Osteoblast (primary cell): ENCODE measurements around the gene GPR33. TPM values are rescaled to one million over a fixed set of nuclear protein-coding genes. Genes with fewer than 3 reads are reported as not detected.

Experiments
- DNase-seq: peaks from one replicate; pipeline ENCODE4 v3.0.0; 2011; ENCODE audit warnings: low spot score, mixed read lengths; ENCODE audit not compliant: insufficient read length; ENCODE audit errors: missing footprints
- H2AFZ ChIP-seq: 2 replicates; pipeline ENCODE4 v1.6.0; 2011; ENCODE audit warnings: mild to moderate bottlenecking, low read length
- H3K27ac ChIP-seq: 2 replicates; pipeline ENCODE4 v1.5.1; 2011; ENCODE audit warnings: mild to moderate bottlenecking, low read depth, low read length, moderate library complexity
- H3K27me3 ChIP-seq: 2 replicates; pipeline ENCODE4 v1.6.0; 2012; ENCODE audit warnings: mild to moderate bottlenecking, control low read depth, inconsistent platforms, low read length, moderate library complexity; ENCODE audit not compliant: insufficient read depth
- H3K36me3 ChIP-seq: 2 replicates; pipeline ENCODE4 v1.5.1; 2011; ENCODE audit warnings: mild to moderate bottlenecking, low read length, control low read depth, moderate library complexity; ENCODE audit not compliant: insufficient read depth
- H3K4me1 ChIP-seq: 2 replicates; pipeline ENCODE4 v1.5.1; 2011; ENCODE audit warnings: mild to moderate bottlenecking, low read length, control low read depth, moderate library complexity; ENCODE audit not compliant: insufficient read depth
- H3K4me2 ChIP-seq: 2 replicates; pipeline ENCODE4 v1.6.0; 2011; ENCODE audit warnings: mild to moderate bottlenecking, low read length; ENCODE audit not compliant: insufficient read depth
- H3K4me3 ChIP-seq: fragments of 200-600 bp; sonication (generic); 3 replicates; pipeline ENCODE4 v1.5.1; 2012; ENCODE audit warnings: mild to moderate bottlenecking, low read length, inconsistent platforms; ENCODE audit not compliant: insufficient read depth
- H3K79me2 ChIP-seq: 2 replicates; pipeline ENCODE4 v1.6.0; 2012; ENCODE audit warnings: mild to moderate bottlenecking, low read length, control low read depth, inconsistent platforms; ENCODE audit not compliant: insufficient read depth
- H3K9me3 ChIP-seq: 2 replicates; pipeline ENCODE4 v1.5.1; 2011; ENCODE audit warnings: low read depth, low read length, control low read depth
- H4K20me1 ChIP-seq: 2 replicates; pipeline ENCODE4 v1.6.0; 2012; ENCODE audit warnings: mild to moderate bottlenecking, low read length, control low read depth; ENCODE audit not compliant: insufficient read depth
- total RNA-seq: library from RNA; depleted of rRNA; stranded (reverse); fragments of >200 nt; gene quantifications from 2 replicates; pipeline ENCODE4 v1.2.3, GENCODE V29; 2012
- TF ChIP-seq, protein P1 (sequence below): IDR thresholded peaks from 2 replicates; pipeline ENCODE4 v1.5.1; 2011; ENCODE audit warnings: mild to moderate bottlenecking, low read depth, low read length, moderate library complexity; ENCODE audit errors: extremely low read depth

The GPR33 gene
- total RNA-seq, 1 donor = not detected

DNA sequence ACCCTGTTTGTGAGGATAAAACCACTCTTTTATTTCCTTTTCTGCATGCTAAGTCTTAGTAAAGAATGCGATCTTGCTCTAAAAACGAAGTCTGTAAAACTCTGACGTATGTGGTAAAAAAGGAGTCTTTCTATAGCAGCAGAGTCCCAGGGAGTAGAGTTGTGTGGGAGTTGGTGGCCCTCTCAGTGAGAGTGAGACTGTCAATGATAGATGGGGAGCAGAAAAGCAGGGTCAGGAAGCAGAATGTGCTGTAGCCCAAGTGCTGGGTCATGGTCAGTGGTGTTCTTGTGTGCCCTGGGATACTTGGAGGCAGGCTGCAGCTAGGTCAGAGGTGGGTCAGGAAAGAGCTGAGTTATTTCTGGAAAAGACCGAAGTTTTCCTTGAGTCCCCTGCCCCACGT, 20.3 kb upstream of the GPR33 start:
- Histone ChIP-seq H3K79me2 (no peaks in the 10 kb centered on the region), H3K4me3 (no peak overlapping the region), H3K9me3 (no peaks in the 10 kb centered on the region), H2AFZ (no peak overlapping the region), H4K20me1 (no peaks in the 10 kb centered on the region), H3K27ac (no peak overlapping the region), H3K36me3 (no peaks in the 10 kb centered on the region), H3K4me1 (peaks cover 13% of the 10 kb centered on the region), H3K27me3 (no peaks in the 10 kb centered on the region), H3K4me2 (no peak overlapping the region)
- TF ChIP-seq, protein P1, sequence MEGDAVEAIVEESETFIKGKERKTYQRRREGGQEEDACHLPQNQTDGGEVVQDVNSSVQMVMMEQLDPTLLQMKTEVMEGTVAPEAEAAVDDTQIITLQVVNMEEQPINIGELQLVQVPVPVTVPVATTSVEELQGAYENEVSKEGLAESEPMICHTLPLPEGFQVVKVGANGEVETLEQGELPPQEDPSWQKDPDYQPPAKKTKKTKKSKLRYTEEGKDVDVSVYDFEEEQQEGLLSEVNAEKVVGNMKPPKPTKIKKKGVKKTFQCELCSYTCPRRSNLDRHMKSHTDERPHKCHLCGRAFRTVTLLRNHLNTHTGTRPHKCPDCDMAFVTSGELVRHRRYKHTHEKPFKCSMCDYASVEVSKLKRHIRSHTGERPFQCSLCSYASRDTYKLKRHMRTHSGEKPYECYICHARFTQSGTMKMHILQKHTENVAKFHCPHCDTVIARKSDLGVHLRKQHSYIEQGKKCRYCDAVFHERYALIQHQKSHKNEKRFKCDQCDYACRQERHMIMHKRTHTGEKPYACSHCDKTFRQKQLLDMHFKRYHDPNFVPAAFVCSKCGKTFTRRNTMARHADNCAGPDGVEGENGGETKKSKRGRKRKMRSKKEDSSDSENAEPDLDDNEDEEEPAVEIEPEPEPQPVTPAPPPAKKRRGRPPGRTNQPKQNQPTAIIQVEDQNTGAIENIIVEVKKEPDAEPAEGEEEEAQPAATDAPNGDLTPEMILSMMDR = no peak
- DNase-seq = no peak

DNA sequence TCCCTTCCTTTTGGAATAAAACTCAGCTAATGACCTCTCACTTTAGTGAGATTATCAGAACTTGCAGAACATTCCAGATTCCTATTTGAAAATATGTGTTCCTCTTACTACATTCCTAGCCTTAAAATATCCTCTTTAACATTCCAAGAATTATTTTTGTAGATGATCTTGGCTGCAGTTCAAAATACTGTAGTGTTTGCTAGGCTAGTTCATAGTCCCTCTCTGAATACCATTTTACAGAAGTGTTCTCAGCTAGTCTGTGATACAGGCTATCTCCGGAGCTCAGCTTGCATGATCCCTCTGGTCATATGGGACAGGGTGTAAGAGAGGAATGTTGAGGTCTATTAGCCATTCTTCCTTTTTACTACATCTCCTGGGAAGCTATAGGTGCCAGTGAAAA, 17.6 kb upstream of the GPR33 start:
- Histone ChIP-seq H3K4me1 (peaks cover 13% of the 10 kb centered on the region), H3K36me3 (no peaks in the 10 kb centered on the region), H3K27ac (no peak overlapping the region), H3K4me3 (peak overlapping the region; percentile 24), H3K79me2 (no peaks in the 10 kb centered on the region), H2AFZ (peak overlapping the region; percentile 61), H4K20me1 (no peaks in the 10 kb centered on the region), H3K9me3 (no peaks in the 10 kb centered on the region), H3K27me3 (no peaks in the 10 kb centered on the region), H3K4me2 (peak overlapping the region; percentile 56)
- TF ChIP-seq, protein P1 = no peak
- no peak for DNase-seq

DNA sequence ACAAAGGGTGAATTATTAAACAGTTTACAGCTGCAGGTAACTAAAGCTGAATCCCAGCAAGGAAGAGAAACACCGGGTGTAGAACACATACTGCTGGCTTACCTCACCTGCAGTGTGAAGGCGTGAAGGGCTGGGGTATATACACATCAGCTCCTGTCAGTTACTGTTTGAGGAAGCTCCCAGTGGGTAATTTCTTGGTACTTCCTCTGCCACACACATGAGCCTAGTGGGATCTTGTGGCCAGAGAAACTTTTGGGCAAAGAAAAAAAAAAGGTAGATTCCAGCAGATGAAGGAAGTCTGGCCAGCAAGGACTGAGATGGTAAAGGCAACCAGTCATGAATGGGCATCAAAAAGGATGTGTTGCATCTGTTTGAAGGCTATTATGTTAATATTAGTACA, 14.0 kb upstream of the GPR33 start:
- Histone ChIP-seq H4K20me1 (no peaks in the 10 kb centered on the region), H3K4me2 (no peak overlapping the region), H3K27ac (no peak overlapping the region), H3K36me3 (no peaks in the 10 kb centered on the region), H3K27me3 (no peaks in the 10 kb centered on the region), H3K9me3 (no peaks in the 10 kb centered on the region), H2AFZ (no peak overlapping the region), H3K4me1 (peaks cover 13% of the 10 kb centered on the region), H3K4me3 (no peak overlapping the region), H3K79me2 (no peaks in the 10 kb centered on the region)
- no peak for DNase-seq
- TF ChIP-seq, protein P1 = no peak

DNA sequence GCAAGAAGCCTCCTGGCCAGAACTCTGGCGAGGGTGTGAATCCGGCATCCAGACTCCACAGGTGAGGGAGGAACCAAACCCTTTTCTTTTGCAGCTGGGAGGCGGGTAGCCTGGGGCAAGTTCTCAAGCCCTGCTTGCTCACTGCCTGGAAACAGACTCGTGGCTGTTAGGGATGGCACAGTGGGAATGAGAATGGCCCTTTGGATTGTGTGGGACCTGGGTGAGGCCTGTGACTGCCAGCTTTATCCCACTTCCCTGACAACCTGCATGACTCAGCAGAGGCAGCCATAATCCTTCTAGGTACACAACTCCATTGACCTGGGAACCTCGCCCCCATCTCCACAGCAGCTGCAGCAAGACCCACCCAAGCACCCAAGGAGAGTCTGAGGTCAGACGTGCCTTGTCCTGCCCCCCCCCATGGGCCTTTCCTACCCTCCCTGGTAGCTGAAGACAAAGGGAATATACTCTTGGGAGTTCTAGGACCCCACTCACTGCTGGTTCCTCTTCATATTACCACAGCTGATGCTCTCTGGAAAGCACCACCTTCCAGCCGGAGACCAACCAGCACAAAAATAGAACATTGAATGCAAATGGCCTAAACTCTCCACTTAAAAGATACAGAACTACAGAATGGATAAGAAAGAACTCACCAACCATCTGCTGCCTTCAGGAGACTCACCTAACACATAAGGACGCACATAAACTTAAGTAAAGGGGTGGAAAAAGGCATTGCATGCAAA, 5.1 kb upstream of the GPR33 start:
- Histone ChIP-seq H3K9me3 (no peaks in the 10 kb centered on the region), H3K27ac (no peak overlapping the region), H3K79me2 (no peaks in the 10 kb centered on the region), H2AFZ (no peak overlapping the region), H4K20me1 (no peaks in the 10 kb centered on the region), H3K4me1 (no peaks in the 10 kb centered on the region), H3K36me3 (no peaks in the 10 kb centered on the region), H3K4me2 (no peak overlapping the region), H3K27me3 (no peaks in the 10 kb centered on the region), H3K4me3 (no peak overlapping the region)
- no peak for DNase-seq
- TF ChIP-seq, protein P1 = no peak
